Measurements from ENCODE around the gene TMEM35B.

Gene TMEM35B

GRCh38 chr1:34984793-34985608 is at the start of gene TMEM35B:
Gene TMEM35B, minus strand, starts transcription at chr1:34985347. Its CDS starts 42 bp downstream, at chr1:34985305.
- H3K4me3 ChIP-seq (ENCODE audit: low read length), result peak within 1 kb of the TSS; percentile 71
- no peak for TF ChIP-seq ZNF274 (IDR thresholded peaks at IDR 0.05; ENCODE audit: low read depth, low read length)

- H3K4me3 ChIP-seq (ENCODE audit: low read length), result no peak overlapping the region
- no peak for TF ChIP-seq ZNF274 (IDR thresholded peaks at IDR 0.05; ENCODE audit: low read depth, low read length)
These were observed 48.2 kb upstream of the TMEM35B start for GRCh38 chr1:35033346-35033745.

- H3K4me3 ChIP-seq (ENCODE audit: low read length), result peak overlapping the region; percentile 97; the same call in 1 of the 2 replicates
- TF ChIP-seq ZNF274 (IDR thresholded peaks at IDR 0.05; ENCODE audit: low read depth, low read length), result no peak
These were observed 47.2 kb upstream of the TMEM35B start for GRCh38 chr1:35032384-35032739.

GRCh38 chr1:35030756-35031446 is 45.8 kb upstream of the TMEM35B start:
- H3K4me3 ChIP-seq (ENCODE audit: low read length), result peak overlapping the region; percentile 97
- no peak for TF ChIP-seq ZNF274 (IDR thresholded peaks at IDR 0.05; ENCODE audit: low read depth, low read length)

- peak overlapping the region; percentile 97 for H3K4me3 ChIP-seq (ENCODE audit: low read length)
- no peak for TF ChIP-seq ZNF274 (IDR thresholded peaks at IDR 0.05; ENCODE audit: low read depth, low read length)
These were observed 45.2 kb upstream of the TMEM35B start for GRCh38 chr1:35030338-35030737.

GRCh38 chr1:35029761-35030160 is 44.6 kb upstream of the TMEM35B start:
- peak overlapping the region; percentile 97; the same call in 1 of the 2 replicates for H3K4me3 ChIP-seq (ENCODE audit: low read length)
- no peak for TF ChIP-seq ZNF274 (IDR thresholded peaks at IDR 0.05; ENCODE audit: low read depth, low read length)

- H3K4me3 ChIP-seq (ENCODE audit: low read length), result no peak overlapping the region
- TF ChIP-seq ZNF274 (IDR thresholded peaks at IDR 0.05; ENCODE audit: low read depth, low read length), result no peak
These were observed 31.3 kb upstream of the TMEM35B start for GRCh38 chr1:35016406-35016805.

- no peak for TF ChIP-seq ZNF274 (IDR thresholded peaks at IDR 0.05; ENCODE audit: low read depth, low read length)
- H3K4me3 ChIP-seq (ENCODE audit: low read length), result no peak overlapping the region
These were observed 29.3 kb upstream of the TMEM35B start for GRCh38 chr1:35014486-35014885.

GRCh38 chr1:35005711-35006110 is 20.6 kb upstream of the TMEM35B start:
- TF ChIP-seq ZNF274 (IDR thresholded peaks at IDR 0.05; ENCODE audit: low read depth, low read length), result no peak
- no peak overlapping the region for H3K4me3 ChIP-seq (ENCODE audit: low read length)

GRCh38 chr1:35001743-35002142 is 16.6 kb upstream of the TMEM35B start:
- no peak for TF ChIP-seq ZNF274 (IDR thresholded peaks at IDR 0.05; ENCODE audit: low read depth, low read length)
- no peak overlapping the region for H3K4me3 ChIP-seq (ENCODE audit: low read length)

- H3K4me3 ChIP-seq (ENCODE audit: low read length), result no peak overlapping the region
- TF ChIP-seq ZNF274 (IDR thresholded peaks at IDR 0.05; ENCODE audit: low read depth, low read length), result no peak
These were observed 9.7 kb upstream of the TMEM35B start for GRCh38 chr1:34994878-34995277.

GRCh38 chr1:34988581-34988980 is 3.4 kb upstream of the TMEM35B start:
- no peak overlapping the region for H3K4me3 ChIP-seq (ENCODE audit: low read length)
- TF ChIP-seq ZNF274 (IDR thresholded peaks at IDR 0.05; ENCODE audit: low read depth, low read length), result no peak

GRCh38 chr1:34988147-34988546 is 3.0 kb upstream of the TMEM35B start:
- TF ChIP-seq ZNF274 (IDR thresholded peaks at IDR 0.05; ENCODE audit: low read depth, low read length), result no peak
- H3K4me3 ChIP-seq (ENCODE audit: low read length), result no peak overlapping the region

- H3K4me3 ChIP-seq (ENCODE audit: low read length), result no peak overlapping the region
- TF ChIP-seq ZNF274 (IDR thresholded peaks at IDR 0.05; ENCODE audit: low read depth, low read length), result no peak
These were observed 1.9 kb upstream of the TMEM35B start for GRCh38 chr1:34987018-34987417.

GRCh38 chr1:34985609-34985904 is 410 bp upstream of the TMEM35B start:
- H3K4me3 ChIP-seq (ENCODE audit: low read length), result peak overlapping the region; percentile 71

Data from GM08714 (cell line).